Measurements from ENCODE around the gene METTL25B. TPM values are rescaled to one million over a fixed set of nuclear protein-coding genes. Genes with fewer than 3 reads are reported as not detected.

METTL25B gene
- total and polyA plus RNA-seq, 10 of the 15 experiments (the other 5 are each of a cell fraction or from before 2014, with no cell fraction given), result 5.9 to 25.2 (median 13.5) TPM

GRCh38 chr1:156785458-156785857 lies 57.2 kb downstream of the METTL25B start:
- BruUV-seq (replicated peaks), result no TSS peak
- ATAC-seq (no peak), DNase-seq (ENCODE audit: low read depth, low spot score) (no peak), FAIRE-seq (no peak)
- no peaks in the 10 kb centered on the region for H4K20me1 ChIP-seq (ENCODE audit: control insufficient read depth, insufficient read depth)
- ChIA-PET POLR2A (no interaction called here), RAD21 (ENCODE audit: unreplicated experiment) (interaction anchor here (1.3 kb wide), 1 partner anchor 74 kb away, joined by 3 read pairs; no protein-coding TSS in a partner anchor), SMC1A (ENCODE audit: uncharacterized antibody, unreplicated experiment) (interaction anchor here (1.3 to 1.9 kb wide), 3 partner anchors 11 to 60 kb away, joined by 3 to 6 read pairs (median 5); no protein-coding TSS in a partner anchor), CTCF (interaction anchor here (1.3 to 2.8 kb wide), 5 partner anchors 10 to 59 kb away, joined by 3 to 19 read pairs (median 5); no protein-coding TSS in a partner anchor)
- intact Hi-C loops (cut with micrococcal nuclease; ENCODE audit: unreplicated experiment), result no loop called here
- no peak overlapping the region for H3K4me2 ChIP-seq (ENCODE audit: control insufficient read depth, insufficient read depth)
- in situ Hi-C loops (cut with MboI), result no loop called here
- H3K36me3 ChIP-seq (ENCODE audit: control insufficient read depth in 2 of 2, insufficient read depth in 2 of 2, low read length in 1 of 2), result peaks cover 19 to 42% of the 10 kb centered on the region in 2 experiments
- no peaks in the 10 kb centered on the region for H3K9me3 ChIP-seq (replicated peaks; ENCODE audit: control insufficient read depth, insufficient read depth, low read length)
- no peaks in the 10 kb centered on the region for H3K4me1 ChIP-seq (ENCODE audit: control insufficient read depth, insufficient read depth, low read length)
- H3K9ac ChIP-seq (ENCODE audit: control insufficient read depth, insufficient read depth, low read length), result no peak overlapping the region
- WGBS (ENCODE audit: insufficient coverage, insufficient replicate concordance, low lambda C conversion rate, missing lambda C conversion rate), result 96% methylated on average over 6 of the region's 6 CpGs
- no peak overlapping the region for H3K27ac ChIP-seq (ENCODE audit: control insufficient read depth, insufficient read depth)
- peaks cover 10% of the 10 kb centered on the region for H3K79me2 ChIP-seq (ENCODE audit: control insufficient read depth, insufficient read depth, low read length)
- H3K4me3 ChIP-seq, result no peak overlapping the region
- H2AFZ ChIP-seq (ENCODE audit: control insufficient read depth, low read depth, low read length), result no peak overlapping the region
- no peaks in the 10 kb centered on the region for H3K27me3 ChIP-seq (replicated peaks in 1 of 2; ENCODE audit: control insufficient read depth in 2 of 2, insufficient read depth in 2 of 2, low read length in 1 of 2)
- TF ChIP-seq, protein P1, sequence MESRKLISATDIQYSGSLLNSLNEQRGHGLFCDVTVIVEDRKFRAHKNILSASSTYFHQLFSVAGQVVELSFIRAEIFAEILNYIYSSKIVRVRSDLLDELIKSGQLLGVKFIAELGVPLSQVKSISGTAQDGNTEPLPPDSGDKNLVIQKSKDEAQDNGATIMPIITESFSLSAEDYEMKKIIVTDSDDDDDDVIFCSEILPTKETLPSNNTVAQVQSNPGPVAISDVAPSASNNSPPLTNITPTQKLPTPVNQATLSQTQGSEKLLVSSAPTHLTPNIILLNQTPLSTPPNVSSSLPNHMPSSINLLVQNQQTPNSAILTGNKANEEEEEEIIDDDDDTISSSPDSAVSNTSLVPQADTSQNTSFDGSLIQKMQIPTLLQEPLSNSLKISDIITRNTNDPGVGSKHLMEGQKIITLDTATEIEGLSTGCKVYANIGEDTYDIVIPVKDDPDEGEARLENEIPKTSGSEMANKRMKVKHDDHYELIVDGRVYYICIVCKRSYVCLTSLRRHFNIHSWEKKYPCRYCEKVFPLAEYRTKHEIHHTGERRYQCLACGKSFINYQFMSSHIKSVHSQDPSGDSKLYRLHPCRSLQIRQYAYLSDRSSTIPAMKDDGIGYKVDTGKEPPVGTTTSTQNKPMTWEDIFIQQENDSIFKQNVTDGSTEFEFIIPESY (IDR thresholded peaks at IDR 0.05), result no peak
- TF ChIP-seq HSF1 (IDR thresholded peaks at IDR 0.05; ENCODE audit: low read depth, low read length), result no peak
- TF ChIP-seq RAD21 (IDR thresholded peaks at IDR 0.05; ENCODE audit: insufficient read depth, low read depth, low read length), result no peak
- TF ChIP-seq IRF4 (IDR thresholded peaks at IDR 0.05; ENCODE audit: low read depth, low read length), result no peak
- no peak for TF ChIP-seq ZBTB40 (IDR thresholded peaks at IDR 0.05; ENCODE audit: borderline replicate concordance)
- no peak for TF ChIP-seq SPI1 (IDR thresholded peaks at IDR 0.05; ENCODE audit: borderline replicate concordance, insufficient read depth, low read depth, low read length)
- no peak for TF ChIP-seq FOS (IDR thresholded peaks at IDR 0.05; ENCODE audit: borderline replicate concordance, extremely low read depth, insufficient read length)
- TF ChIP-seq BACH1 (IDR thresholded peaks at IDR 0.05; ENCODE audit: borderline replicate concordance), result no peak
- no peak for TF ChIP-seq SMAD1 (IDR thresholded peaks at IDR 0.05; ENCODE audit: low read depth, partially characterized antibody)
- TF ChIP-seq NBN (IDR thresholded peaks at IDR 0.05), result no peak
- TF ChIP-seq NFYB (IDR thresholded peaks at IDR 0.05; ENCODE audit: insufficient read depth, low read depth, low read length), result no peak
- TF ChIP-seq ZZZ3 (IDR thresholded peaks at IDR 0.05; ENCODE audit: control insufficient read depth, insufficient read length, low read depth), result no peak
- no peak for TF ChIP-seq CBFB (IDR thresholded peaks at IDR 0.05; ENCODE audit: low read depth)
- no peak for TF ChIP-seq ATF2 (IDR thresholded peaks at IDR 0.05; ENCODE audit: low read length)
- no peak for TF ChIP-seq SREBF2 (IDR thresholded peaks at IDR 0.05; ENCODE audit: low read length)

Measured in GM12878 (cell line).